ENCODE measurements around the gene CFAP20DC. TPM values are rescaled to one million over a fixed set of nuclear protein-coding genes. Genes with fewer than 3 reads are reported as not detected.

The CFAP20DC gene
- total RNA-seq, 2 experiments from 2014 or later = 1.0 to 1.8 TPM

- H3K4me1 ChIP-seq (ENCODE audit: insufficient read depth, low read length, poor library complexity, severe bottlenecking) = no peaks in the 10 kb centered on the region
- DNase-seq (ENCODE audit: low spot score) = no peak
- H3K9me2 ChIP-seq (ENCODE audit: insufficient read depth, low read length) = no peaks in the 10 kb centered on the region
- H3K4me3 ChIP-seq (ENCODE audit: low read depth, low read length, poor library complexity, severe bottlenecking) = no peak overlapping the region
- no peaks in the 10 kb centered on the region for H4K20me1 ChIP-seq (ENCODE audit: insufficient read depth, low read length)
- no peak overlapping the region for H3K4me2 ChIP-seq (ENCODE audit: low read length)
- no peak overlapping the region for H2AFZ ChIP-seq (ENCODE audit: low read length)
- no peaks in the 10 kb centered on the region for H3K9me3 ChIP-seq (ENCODE audit: low read length)
- H3K27ac ChIP-seq (ENCODE audit: low read depth, low read length, poor library complexity, severe bottlenecking) = no peak overlapping the region
- POLR2A ChIA-PET = interaction anchor here (2.1 kb wide), 1 partner anchor 8 kb away, joined by 6 read pairs; no protein-coding TSS in a partner anchor
- BruUV-seq (replicated peaks) = no TSS peak
- no peaks in the 10 kb centered on the region for H3K79me2 ChIP-seq (ENCODE audit: insufficient read depth, low read depth, low read length)
- no peaks in the 10 kb centered on the region for H3K36me3 ChIP-seq (ENCODE audit: insufficient read depth, low read length)
- intact Hi-C loops (cut with micrococcal nuclease; ENCODE audit: unreplicated experiment) = no loop called here
- TF ChIP-seq, protein P1, sequence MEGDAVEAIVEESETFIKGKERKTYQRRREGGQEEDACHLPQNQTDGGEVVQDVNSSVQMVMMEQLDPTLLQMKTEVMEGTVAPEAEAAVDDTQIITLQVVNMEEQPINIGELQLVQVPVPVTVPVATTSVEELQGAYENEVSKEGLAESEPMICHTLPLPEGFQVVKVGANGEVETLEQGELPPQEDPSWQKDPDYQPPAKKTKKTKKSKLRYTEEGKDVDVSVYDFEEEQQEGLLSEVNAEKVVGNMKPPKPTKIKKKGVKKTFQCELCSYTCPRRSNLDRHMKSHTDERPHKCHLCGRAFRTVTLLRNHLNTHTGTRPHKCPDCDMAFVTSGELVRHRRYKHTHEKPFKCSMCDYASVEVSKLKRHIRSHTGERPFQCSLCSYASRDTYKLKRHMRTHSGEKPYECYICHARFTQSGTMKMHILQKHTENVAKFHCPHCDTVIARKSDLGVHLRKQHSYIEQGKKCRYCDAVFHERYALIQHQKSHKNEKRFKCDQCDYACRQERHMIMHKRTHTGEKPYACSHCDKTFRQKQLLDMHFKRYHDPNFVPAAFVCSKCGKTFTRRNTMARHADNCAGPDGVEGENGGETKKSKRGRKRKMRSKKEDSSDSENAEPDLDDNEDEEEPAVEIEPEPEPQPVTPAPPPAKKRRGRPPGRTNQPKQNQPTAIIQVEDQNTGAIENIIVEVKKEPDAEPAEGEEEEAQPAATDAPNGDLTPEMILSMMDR (conservative IDR thresholded peaks at IDR 0.05; ENCODE audit: low read length) = no peak
- TF ChIP-seq EZH2phosphoT487 (IDR thresholded peaks at IDR 0.05; ENCODE audit: borderline replicate concordance, low read depth, low read length) = no peak
- CTCF ChIA-PET (ENCODE audit: unreplicated experiment) = no interaction called here
Observed at GRCh38 chr3:58874248-58874741, 175.5 kb downstream of the CFAP20DC start.

DNA sequence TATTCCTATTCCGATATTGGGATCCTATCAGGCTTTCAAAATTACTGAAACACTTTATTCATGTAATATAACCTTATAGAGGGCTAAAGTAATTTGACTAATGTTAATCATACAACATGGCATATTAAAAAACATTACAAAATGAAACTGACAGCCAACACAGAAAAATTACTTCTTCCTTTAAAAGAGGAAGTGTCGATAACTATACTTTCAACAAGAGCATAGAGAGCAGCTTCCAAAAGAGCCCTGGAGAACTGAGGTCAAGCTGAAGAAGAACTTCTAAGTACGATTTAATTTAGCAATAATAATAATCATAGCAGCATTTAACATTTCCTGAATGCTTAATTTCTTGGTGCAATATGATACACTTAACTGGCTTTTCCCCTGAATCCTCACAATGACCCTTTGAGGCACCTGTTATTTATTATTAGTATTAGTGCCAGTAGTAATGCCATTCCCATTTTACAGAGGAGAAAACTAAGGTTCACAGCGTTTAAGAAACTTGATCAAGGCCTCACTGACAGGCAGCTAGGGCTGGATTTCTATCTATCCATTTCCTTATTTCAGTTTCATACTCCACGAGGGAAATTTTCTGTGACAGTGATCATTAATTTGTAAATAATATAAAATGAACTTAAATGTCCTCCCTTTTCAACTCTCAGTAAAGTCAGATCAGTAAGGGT is 181.6 kb downstream of the CFAP20DC start:
- Histone ChIP-seq H3K27ac (ENCODE audit: low read depth, low read length, poor library complexity, severe bottlenecking) (no peak overlapping the region), H3K4me1 (ENCODE audit: insufficient read depth, low read length, poor library complexity, severe bottlenecking) (no peaks in the 10 kb centered on the region), H2AFZ (ENCODE audit: low read length) (no peak overlapping the region), H3K9me2 (ENCODE audit: insufficient read depth, low read length) (no peaks in the 10 kb centered on the region), H3K4me3 (ENCODE audit: low read depth, low read length, poor library complexity, severe bottlenecking) (no peak overlapping the region), H3K4me2 (ENCODE audit: low read length) (no peak overlapping the region), H3K9me3 (ENCODE audit: low read length) (no peaks in the 10 kb centered on the region), H3K79me2 (ENCODE audit: insufficient read depth, low read depth, low read length) (no peaks in the 10 kb centered on the region), H3K36me3 (ENCODE audit: insufficient read depth, low read length) (no peaks in the 10 kb centered on the region), H4K20me1 (ENCODE audit: insufficient read depth, low read length) (no peaks in the 10 kb centered on the region)
- ChIA-PET POLR2A (no interaction called here), CTCF (ENCODE audit: unreplicated experiment) (no interaction called here)
- no TSS peak for BruUV-seq (replicated peaks)
- intact Hi-C loops (cut with micrococcal nuclease; ENCODE audit: unreplicated experiment) = no loop called here
- DNase-seq (ENCODE audit: low spot score) = no peak
- TF ChIP-seq, protein P1 (conservative IDR thresholded peaks at IDR 0.05; ENCODE audit: low read length) = no peak
- no peak for TF ChIP-seq EZH2phosphoT487 (IDR thresholded peaks at IDR 0.05; ENCODE audit: borderline replicate concordance, low read depth, low read length)

- Histone ChIP-seq H3K4me1 (ENCODE audit: insufficient read depth, low read length, poor library complexity, severe bottlenecking) (no peaks in the 10 kb centered on the region), H3K9me3 (ENCODE audit: low read length) (no peaks in the 10 kb centered on the region), H4K20me1 (ENCODE audit: insufficient read depth, low read length) (no peaks in the 10 kb centered on the region), H3K27ac (ENCODE audit: low read depth, low read length, poor library complexity, severe bottlenecking) (no peak overlapping the region), H2AFZ (ENCODE audit: low read length) (no peak overlapping the region), H3K79me2 (ENCODE audit: insufficient read depth, low read depth, low read length) (no peaks in the 10 kb centered on the region), H3K4me2 (ENCODE audit: low read length) (no peak overlapping the region), H3K36me3 (ENCODE audit: insufficient read depth, low read length) (no peaks in the 10 kb centered on the region), H3K9me2 (ENCODE audit: insufficient read depth, low read length) (no peaks in the 10 kb centered on the region), H3K4me3 (ENCODE audit: low read depth, low read length, poor library complexity, severe bottlenecking) (no peak overlapping the region)
- no peak for TF ChIP-seq EZH2phosphoT487 (IDR thresholded peaks at IDR 0.05; ENCODE audit: borderline replicate concordance, low read depth, low read length)
- TF ChIP-seq, protein P1 (conservative IDR thresholded peaks at IDR 0.05; ENCODE audit: low read length) = no peak
- CTCF ChIA-PET (ENCODE audit: unreplicated experiment) = no interaction called here
- no TSS peak for BruUV-seq (replicated peaks)
- no peak for DNase-seq (ENCODE audit: low spot score)
- POLR2A ChIA-PET = no interaction called here
- intact Hi-C loops (cut with micrococcal nuclease; ENCODE audit: unreplicated experiment) = no loop called here
Observed at GRCh38 chr3:58867621-58868020, 182.2 kb downstream of the CFAP20DC start.
